Stimulated activated CD8-positive, alpha-beta memory T cell treated with anti-CD3 and anti-CD28 coated beads, Interleukin-15, amount 100 ng/mL, for 4 hours (primary cell): ENCODE data around the gene MDFI.

Experiments used
- DNase-seq, 2 donors: peaks; one replicate each; pipeline ENCODE4 v3.0.0-alpha.2; 2020; ENCODE audit warnings: low read depth in 2 of 2

The MDFI gene

DNA sequence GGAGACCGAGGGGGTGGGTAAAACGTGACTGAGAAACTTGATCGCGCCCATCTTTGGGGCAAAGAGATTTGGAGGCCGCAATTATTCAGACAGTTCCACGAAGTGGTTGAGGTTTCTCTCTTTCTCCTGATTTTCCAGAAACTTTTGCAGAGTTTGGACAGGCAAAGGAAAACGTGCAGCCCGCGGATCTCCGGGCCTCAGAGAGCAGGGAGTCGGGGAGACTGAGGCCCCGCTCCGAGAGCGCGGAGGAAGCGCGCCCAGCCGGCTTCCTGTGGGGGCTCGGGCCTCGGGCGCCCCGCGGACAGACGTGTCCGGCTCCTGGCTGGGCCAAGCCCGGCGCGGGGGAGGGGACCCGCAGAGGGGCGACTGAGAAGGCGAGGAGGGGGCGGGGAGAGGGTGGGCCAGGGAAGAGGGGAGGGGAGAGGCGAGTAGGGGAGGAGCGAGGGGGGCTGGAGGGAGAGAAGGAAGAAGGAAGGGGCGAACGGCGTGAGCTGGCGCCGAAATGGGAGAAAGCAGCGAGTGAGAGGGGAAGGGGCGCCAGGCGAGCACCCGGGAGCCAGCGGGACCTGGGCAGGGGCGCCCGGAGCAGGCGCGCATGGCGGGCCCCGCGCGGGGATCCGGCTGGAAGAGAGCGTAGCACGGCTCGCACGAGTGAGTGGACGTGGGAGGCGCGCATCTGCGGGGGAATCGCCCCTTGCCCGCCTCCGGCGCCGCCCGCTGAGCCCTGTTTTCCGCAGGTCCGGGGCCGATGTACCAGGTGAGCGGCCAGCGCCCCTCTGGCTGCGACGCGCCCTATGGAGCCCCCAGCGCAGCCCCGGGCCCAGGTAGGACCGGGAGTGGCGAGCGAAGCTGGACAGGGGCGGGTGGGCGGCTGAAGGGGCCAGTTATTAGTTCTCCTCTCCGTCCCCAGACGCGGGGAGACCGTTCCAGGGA is at the start of gene MDFI:
MDFI (plus strand) TSS at position 467 of the 933 bp plus-strand sequence; CDS start at position 749, 282 bp downstream.
- no peak for DNase-seq

- DNase-seq: no peak
These were observed 49.0 kb upstream of the MDFI start for GRCh38 chr6:41589223-41589622.

DNA sequence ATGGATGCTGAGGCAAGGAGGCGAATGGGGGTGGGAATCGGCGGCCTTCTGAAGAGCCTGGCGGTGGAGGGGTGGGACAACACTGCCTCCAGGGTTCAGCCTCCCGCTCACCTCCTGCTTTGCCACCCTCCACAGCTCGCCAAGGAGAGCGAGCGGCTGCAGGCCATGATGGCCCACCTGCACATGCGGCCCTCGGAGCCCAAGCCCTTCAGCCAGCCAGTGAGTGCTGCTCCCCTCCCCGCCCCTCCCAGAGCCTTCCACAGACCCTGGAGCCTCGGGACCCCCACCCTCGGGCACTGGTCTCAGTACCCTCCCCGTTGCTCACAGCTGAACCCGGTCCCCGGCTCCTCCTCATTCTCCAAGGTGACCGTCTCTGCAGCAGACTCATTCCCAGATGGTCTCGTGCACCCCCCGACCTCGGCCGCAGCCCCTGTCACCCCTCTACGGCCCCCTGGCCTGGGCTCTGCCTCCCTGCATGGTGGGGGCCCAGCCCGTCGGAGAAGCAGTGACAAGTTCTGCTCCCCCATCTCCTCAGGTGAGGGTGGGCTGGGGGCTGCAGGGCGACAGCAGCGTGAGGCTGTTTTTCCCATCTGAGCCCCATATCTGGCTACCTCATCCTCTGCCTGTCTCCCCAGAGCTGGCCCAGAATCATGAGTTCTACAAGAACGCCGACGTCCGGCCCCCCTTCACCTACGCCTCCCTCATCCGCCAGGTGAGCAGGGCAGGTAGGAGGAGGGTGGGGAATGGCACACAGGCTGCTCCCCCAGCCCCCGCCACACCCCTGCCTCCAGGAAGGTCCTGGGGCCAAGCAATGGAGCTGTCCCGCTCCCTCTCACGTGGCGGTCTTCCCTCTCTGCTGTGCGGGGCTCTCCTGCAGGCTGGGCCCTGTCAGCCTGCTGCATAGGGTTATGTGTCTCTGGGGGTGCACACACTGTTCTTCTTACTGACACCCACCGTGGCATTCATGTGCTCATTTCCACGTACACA is 48.3 kb upstream of the MDFI start:
- no peak for DNase-seq

DNA sequence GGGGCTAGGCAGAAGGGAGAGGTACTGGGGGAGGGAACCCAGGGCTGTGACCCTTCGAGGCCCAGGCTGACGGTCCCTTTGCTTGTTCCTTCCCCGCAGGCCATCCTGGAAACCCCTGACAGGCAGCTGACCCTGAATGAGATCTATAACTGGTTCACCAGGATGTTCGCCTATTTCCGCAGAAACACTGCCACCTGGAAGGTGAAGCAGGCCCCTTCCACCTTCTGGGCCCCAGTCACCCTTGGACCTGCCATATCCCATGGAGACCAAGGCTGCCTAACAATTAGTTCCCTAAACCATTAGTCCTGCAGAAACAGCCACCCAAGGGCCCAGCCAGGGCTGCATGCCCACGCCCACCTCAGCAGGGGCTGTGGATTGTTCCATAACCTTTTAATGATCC is 47.1 kb upstream of the MDFI start:
- DNase-seq: no peak

GRCh38 chr6:41591859-41592502 is 46.3 kb upstream of the MDFI start:
- peak; percentile 39 to 63 for DNase-seq

DNA sequence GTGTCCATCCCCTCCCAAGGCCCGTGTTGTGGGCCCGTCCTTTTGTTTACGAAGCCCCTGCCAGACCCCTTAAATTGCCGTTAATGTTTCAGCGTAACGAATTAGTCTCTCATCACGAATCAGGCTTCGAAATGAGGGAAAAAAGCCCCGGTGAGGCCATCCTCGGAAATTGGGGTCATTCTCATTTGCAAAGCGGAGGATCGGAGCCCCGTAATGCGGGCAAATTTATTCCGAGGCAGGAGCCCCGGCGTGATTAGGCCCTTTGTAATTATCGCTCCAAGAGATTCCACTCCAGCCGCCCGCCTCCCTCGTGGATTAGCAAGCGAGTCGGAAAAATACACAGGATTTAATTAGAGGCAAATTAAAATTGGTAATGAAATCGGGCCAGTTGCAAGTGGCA is 44.9 kb upstream of the MDFI start:
- DNase-seq: no peak

- DNase-seq: no peak
These were observed 44.4 kb upstream of the MDFI start for GRCh38 chr6:41593839-41594238.

DNA sequence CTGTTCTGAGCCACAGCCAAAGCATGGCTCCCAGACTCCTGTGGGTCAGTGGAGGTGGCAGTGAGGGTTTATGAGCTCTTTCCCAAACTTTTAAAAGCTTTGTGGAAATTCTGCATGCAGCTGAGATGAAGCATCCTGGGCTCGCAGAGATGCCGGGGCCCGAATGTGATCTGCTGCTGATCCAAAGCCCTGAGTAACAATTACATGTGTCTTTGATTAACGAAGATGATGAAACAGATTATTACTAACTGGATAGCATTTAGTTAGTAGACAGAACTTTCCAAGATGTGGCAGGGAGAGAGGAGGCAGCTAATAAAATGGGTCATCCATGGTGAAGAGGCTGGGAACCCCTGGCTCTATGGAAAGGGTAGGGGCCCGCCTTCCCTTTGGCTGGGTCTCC is 43.9 kb upstream of the MDFI start:
- no peak for DNase-seq

GRCh38 chr6:41594766-41595165 is 43.5 kb upstream of the MDFI start:
- DNase-seq: no peak

DNA sequence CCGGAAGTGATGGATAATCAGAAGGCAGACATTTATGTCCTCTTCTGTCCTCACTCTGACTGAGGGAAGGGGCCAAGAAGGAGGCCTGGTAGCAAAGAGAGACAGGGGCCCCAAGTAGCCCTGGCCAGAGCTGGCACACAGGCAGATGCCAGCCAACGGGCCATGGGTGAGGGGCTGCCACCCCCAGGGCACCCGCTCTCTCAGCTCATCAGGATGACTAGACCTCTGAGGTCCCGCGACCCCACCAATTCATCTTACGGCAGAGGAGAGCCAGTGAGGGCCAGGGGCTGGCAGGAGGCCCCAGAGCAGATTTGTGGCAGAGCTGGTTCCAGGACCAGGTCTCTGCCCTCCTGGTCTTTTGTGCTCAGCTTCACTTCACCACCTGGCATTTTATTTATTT is 43.1 kb upstream of the MDFI start:
- no peak for DNase-seq

DNA sequence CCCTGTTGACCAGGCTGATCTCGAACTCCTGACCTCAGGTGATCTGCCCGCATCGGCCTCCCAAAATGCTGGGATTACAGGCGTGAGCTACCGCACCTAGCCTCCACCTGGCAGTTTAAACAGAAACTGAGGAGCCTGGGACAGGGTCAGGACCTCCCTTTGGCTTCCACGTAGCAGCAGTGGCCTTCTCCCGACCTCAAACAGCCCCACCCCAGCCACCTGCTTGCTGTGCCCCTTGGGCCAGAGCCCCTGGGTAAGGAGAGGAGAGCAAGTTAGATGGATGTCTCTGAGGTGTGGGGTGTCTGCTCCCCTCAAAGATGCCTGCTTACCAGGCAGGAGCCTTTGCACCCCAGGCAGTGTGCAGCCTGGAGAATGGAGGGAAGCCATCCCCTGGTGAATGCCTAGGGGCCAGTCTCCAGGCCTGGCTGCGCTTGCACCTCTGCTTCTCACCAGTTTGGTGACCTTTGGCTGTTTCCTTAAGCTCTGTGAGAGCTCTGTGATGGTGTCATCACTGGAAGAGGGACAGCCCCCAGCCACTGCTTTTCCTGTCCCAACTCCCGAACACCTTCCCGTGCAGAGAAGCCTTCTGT is 42.1 kb upstream of the MDFI start:
- DNase-seq: no peak

DNA sequence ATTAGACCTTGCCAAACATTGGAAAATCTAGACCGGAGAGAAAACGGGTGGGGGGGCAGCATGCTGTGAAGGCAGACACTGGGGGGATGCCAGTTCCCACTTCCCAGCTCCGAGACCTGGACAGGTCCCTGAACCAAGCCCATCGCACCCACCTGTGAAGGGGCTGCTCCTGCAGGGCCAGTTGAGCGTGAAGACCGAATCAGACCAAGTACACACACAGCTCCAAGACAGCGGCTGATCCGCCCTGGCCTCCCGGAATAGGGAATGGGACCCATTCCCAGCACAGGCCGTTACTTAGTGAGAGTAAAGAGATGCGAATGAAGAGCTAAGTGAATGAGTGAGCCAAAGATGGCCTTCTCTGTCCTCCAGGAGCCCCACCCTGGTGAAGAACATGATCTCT is 41.5 kb upstream of the MDFI start:
- no peak for DNase-seq

- no peak for DNase-seq
These were observed 40.8 kb upstream of the MDFI start for GRCh38 chr6:41597246-41598000.

GRCh38 chr6:41598670-41599014 is 39.6 kb upstream of the MDFI start:
- DNase-seq: no peak

GRCh38 chr6:41599015-41599851 is 39.0 kb upstream of the MDFI start:
- DNase-seq: no peak

- DNase-seq: no peak
These were observed 38.3 kb upstream of the MDFI start for GRCh38 chr6:41599852-41600445.

- DNase-seq: no peak
These were observed 37.6 kb upstream of the MDFI start for GRCh38 chr6:41600499-41601247.

DNA sequence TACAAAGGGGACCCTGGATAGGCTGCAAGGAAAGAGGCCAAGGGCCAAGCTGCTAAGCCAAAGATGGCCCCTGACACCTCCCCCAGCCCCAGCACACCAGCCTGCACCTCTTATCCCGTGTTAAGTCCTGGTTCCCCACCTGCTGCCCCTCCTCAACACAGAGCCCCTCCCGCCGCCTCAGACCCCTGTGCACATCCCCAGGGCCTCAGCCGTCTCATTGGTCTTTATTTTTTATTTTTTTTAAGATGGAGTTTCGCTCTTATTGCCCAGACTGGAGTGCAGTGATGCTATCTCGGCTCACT is 37.1 kb upstream of the MDFI start:
- DNase-seq: no peak

- DNase-seq: no peak
These were observed 35.9 kb upstream of the MDFI start for GRCh38 chr6:41602422-41602743.
